ENCODE data around the gene NEDD8.
"Not testable (repeated sequence)": the region's sequence is repeated elsewhere in the genome, so short reads cannot be mapped to it uniquely, and the experiment has no call there.

The NEDD8 gene

DNA sequence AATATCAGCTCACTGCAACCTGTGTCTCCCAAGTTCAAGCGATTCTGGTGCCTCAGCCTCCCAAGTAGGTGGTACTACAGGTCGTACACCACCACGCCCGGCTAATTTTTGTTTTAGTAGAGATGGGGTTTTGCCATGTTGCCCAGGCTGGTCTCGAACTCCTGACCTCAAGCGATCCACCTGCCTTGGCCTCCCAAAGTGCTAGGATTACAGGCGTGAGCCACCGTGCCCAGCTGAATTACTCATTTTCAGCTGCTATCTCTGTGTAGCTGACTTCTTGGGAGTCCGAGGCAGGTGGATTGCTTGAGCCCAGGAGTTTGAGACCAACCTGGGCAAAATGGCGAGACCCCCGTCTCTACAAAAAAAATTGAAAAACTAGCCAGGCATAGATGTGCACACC, 13.2 kb upstream of the NEDD8 start:
- not testable (repeated sequence) for DNase-seq

DNA sequence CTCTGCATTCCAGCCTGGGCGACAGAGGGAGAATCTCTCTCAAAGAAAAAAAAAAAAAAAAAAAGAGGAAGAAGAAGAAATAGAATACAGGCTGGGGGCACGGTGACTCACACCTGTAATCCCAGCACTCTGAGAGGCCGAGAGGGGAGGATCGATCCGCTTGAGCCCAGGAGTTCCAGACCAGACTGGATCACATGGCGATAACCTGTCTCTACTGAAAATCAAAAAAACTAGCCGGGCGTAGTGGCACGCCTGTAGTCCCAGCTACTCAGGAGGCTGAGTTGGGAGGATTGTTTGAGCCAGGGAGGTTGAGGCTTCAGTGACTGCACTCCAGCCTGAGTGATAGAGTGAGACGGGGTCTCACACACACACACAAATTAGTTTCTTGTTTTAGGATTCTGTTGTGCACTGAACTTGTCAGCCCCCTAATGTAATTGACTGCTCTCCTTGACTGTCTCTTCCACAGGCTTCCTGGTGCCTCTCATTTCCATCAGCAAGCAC, 11.2 kb upstream of the NEDD8 start:
- no peak for DNase-seq

DNA sequence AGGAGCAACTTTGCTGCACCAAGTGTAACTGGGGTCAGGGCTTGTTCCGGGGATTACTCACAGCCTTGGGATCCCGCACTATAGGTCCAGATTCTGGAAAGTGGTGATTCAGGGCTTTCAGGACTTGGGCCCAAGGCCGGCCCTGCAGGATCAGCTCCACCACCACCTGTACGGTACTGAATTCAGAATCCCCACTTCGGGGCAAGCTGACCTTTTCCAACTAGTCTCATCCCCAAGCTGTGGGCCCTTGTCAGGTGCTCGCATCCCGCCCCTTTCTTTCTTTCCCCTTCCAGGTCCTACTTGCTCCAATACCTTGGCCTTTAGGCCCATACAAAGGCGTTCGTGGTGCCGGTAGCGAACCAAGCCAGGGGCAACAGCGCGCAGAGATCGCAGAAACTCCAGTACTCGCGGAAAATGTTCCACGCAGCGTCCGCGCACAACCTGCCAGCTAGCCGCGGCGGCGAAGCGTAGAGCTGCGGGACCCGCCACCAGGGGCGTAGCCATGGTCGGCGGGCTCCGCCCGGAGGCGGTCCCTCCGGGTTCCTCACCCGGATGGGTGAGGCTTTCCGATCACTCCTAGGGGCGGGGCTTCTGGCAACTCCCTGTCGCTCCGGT, 9.8 kb upstream of the NEDD8 start:
- peak; percentile 86 for DNase-seq

DNA sequence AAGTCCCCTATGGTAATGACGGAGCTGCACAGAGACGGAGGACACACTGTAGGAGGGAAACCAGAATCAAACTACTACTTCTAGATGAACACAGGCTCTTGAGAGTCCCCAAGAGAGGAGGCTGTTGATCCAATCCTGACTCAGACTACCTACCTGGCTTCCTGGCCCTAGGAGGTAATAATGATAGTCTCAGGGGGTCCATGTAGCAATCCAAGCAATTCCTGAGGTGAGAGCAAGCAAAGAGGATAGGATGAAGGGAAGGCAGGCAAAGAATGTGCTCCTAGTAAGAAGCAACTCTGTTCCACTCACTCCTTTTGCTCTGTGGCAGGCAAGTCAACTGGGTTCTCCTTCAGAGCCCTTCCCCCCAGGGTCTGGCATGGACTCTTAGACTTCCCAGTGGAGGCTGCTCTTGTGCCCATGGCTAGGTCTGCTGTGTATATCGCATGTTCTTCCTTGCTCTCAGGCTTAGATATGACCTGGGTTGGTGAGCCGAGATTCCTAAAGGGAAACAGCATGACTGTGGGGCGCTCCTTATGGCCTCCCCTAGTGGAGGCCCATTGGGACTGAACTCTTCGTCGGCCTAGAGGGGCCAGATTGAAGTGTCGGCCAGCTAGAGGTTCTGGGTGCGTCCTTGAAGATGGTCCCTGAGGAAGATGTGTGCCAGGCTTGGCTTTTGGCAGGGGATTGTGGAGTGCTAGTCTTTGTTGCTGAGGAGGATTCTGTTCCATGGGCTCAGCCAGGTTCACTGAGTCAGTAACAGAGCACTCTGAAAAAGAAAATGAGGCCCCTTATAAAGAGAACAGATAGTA, 8.1 kb upstream of the NEDD8 start:
- DNase-seq, result no peak

DNA sequence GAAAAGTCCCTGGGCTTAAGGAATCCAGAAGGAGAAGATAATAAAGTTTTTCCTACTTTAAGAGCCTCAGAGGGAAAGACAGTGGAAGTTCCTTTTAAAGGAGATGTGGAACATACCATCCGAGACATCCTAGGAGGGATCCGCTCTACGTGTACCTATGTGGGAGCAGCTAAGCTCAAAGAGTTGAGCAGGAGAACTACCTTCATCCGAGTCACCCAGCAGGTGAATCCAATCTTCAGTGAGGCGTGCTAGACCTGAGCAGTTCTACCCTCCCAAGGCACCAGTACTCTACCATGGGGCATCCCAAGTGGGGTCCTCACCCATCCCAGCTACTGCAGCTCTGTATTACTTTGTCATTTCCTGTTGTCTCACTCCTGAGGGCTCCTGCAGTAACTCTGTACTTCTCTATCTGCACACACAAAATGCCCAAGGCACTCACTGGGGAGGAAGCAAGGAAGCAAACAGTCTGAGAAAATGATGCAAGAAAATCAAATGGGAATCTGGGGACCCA, 6.4 kb upstream of the NEDD8 start:
- no peak for DNase-seq

DNA sequence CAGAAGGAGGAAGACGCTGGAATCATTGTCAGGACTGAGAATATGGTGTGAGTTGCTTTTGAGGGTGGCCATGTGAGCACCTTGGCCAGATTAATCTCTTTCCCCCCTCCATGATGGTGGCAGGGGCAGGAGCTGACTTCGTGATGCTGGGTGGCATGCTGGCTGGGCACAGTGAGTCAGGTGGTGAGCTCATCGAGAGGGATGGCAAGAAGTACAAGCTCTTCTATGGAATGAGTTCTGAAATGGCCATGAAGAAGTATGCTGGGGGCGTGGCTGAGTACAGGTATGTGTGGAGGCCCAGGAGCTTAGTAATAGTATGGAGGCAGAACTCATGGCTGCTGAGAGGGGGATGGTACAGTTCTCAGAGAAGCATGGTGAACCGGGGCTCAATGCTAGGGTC, 6.0 kb upstream of the NEDD8 start:
- DNase-seq, result no peak

DNA sequence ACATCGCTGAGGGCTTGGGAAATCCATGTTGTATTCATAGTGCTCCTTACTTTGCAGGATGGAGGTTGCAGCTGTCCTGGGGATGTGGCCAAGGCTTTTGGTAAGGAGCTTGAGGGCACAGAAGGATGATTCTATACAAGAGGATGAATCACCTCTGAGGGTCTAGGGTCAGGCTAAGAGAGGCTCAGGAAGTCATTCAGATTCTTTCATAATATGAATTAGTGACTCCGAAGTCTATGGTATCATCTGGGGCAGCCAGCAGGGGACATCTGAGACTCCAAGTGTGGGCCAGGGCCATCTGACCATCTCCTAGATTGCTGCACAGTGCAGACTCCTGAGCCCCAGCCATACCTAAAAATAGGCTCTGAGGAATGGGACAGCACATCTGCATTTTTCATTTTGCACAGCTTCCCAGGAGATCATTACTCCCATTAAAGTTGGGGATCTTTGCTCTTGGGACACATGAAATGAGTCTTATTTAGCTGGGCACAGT, 5.3 kb upstream of the NEDD8 start:
- no peak for DNase-seq

DNA sequence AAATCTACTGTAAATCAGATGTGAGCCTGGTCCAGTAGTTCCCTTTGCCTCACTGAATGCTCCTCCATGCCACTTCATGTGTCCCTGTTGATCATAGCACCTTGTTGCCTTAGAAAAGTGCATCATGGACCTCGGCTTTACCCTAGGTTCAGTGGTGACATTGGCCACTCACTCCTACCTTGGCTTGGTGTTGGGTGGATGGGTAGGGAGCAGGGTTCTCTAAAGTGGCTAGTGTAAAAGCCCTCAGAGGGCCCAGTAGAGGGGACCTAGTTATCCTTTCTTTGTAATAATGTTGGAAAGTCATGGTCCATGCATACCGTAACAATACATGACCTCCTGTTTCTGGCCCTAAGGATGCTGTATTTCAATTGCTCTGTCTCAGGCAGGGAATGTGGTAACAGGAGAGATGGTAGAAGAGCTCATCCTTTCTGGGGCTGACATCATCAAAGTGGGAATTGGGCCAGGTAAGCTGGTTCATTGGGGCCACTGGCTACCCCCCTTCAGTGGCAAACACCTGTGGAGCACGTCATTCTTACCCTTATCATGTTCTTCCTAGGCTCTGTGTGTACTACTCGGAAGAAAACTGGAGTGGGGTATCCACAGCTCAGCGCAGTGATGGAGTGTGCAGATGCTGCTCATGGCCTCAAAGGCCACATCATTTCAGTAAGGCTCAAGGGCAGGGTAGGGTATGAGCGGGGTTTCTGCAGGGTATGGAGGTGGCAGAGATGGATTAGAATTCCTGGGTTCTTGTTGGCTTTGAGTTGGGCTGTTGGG, 4.7 kb upstream of the NEDD8 start:
- no peak for DNase-seq

DNA sequence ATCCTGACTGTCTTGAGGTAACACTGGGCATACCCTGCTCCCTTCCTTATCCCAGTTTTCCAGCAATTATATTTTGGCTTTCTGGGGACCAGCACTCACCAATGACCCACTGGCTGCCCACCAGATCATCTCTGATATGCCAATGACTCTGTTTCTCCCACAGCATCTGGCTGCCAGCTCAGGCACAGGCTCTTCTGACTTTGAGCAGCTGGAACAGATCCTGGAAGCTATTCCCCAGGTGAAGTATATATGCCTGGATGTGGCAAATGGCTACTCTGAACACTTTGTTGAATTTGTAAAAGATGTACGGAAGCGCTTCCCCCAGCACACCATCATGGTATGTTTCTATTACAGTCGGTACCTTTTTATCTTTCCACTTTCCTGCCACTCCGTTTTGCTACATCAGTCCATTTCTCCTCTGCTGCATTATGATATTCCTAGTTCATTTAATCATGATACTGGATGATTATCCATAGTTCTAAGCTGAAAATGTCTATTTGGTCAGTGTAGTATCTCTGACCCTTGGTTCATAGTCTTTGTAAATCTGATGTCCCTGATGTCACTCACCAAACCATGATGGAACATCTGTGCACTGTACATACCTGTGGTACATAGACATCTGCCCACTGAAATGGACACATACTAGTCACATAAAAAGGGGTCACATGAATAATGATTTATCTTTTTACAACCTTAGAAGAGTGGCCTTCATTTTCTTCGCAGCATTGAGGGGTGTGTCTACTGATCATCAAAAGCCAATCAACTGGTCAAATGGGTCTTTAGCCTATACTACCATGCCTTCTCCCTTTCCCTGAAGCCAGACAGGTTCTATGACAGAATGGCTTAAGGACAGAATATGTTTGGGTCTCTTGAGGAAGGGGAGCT, 3.9 kb upstream of the NEDD8 start:
- no peak for DNase-seq

DNA sequence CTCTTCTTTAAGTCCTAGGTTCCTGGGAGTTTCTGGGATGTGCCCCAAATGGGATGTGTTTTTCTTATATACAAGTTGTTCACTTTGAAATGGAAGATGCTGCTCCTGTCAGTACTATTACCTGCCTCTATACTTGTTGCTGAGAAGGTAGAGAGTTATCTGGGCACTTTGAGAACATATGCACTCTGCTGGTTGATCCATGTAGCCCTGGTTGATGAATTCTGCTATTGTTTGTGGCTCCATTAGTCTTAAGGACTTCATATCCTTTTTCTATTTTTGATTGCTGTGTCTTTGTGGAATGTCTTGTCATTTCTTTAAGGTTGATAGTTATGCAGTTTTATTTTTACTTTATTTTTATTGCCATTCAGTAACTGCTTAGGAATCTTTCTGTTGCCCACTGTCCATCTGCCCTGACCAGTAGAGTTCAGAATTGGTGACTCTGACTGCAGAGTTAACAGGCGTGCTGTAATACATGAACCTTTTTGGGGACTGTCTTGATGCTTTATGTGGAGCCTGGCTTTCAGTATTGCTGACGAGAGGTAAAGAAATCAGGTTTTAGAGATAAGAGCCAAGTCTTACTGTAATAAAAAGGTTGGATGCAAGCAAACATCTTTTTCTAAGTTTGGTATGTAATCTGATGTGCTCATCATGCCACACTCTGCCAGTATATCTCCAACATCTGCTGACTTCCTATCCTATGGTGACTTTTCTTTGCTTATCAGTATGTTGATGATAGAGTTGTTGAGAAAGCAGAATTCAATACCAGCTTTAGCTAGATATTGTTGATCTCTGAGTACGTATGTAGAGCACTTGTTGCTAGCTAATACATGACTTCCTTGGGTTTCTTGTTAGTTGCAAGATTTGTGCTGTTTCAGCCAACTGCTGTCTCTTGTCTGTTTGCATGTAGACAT, 2.2 kb upstream of the NEDD8 start:
- DNase-seq, result no peak

DNA sequence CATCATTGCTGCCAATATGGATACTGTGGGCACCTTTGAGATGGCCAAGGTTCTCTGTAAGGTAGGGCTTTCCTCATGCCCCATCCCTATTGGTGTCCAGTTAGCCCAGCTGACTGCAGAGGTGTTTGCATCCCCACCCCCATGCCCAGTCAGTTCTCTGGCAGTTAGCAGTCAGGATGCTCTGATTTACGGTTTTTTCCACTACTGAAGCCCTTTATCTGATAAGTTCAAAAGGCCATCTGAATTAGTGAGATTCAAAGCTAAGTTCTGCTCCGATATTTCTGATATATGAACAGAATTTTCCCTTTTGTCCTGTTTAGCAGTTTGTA, 1.3 kb upstream of the NEDD8 start:
- DNase-seq, result no peak

DNA sequence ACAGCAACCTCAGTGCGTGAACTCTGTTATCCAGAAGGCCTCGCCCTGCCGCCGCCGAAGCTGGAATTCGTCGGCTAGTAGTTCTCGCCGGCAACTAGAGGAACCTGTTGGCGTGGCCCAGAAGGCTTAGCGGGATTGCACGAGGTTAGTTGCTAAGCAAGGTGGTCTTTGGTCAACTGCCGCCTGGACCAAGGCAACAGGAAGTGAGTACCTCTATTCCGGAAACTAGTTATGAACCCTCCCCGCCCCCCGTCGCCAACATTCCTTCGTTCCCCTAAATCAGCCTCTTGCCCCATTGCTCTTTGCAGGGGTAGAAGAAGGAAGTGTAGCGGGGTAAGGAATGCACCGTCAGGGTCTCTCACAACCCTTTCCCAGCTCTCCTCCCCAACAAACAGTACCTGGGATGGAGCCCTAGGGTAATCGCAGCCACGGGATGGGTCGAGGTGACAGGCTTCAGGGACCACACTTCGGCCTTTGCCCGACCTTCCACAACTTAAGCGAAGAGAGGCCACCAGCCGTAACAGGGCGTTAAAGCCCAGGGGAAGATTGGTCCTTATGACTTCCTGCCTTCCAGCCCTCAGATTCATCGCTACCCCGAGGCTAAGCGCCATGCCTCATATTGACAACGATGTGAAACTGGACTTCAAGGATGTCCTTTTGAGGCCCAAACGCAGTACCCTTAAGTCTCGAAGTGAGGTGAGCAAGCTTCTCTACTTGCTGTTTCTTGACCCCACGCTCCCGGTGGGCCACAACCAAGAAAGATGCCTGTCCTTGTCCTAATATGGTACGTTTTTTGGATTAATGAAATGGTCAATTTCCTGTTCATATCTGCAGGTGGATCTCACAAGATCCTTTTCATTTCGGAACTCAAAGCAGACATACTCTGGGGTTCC, 724 bp upstream of the NEDD8 start, which contains the start of gene GMPR2:
GMPR2 (plus strand) TSS at position 285 of the 893 bp plus-strand sequence; CDS start at position 610, 325 bp downstream.
- peak; percentile 76 for DNase-seq

DNA sequence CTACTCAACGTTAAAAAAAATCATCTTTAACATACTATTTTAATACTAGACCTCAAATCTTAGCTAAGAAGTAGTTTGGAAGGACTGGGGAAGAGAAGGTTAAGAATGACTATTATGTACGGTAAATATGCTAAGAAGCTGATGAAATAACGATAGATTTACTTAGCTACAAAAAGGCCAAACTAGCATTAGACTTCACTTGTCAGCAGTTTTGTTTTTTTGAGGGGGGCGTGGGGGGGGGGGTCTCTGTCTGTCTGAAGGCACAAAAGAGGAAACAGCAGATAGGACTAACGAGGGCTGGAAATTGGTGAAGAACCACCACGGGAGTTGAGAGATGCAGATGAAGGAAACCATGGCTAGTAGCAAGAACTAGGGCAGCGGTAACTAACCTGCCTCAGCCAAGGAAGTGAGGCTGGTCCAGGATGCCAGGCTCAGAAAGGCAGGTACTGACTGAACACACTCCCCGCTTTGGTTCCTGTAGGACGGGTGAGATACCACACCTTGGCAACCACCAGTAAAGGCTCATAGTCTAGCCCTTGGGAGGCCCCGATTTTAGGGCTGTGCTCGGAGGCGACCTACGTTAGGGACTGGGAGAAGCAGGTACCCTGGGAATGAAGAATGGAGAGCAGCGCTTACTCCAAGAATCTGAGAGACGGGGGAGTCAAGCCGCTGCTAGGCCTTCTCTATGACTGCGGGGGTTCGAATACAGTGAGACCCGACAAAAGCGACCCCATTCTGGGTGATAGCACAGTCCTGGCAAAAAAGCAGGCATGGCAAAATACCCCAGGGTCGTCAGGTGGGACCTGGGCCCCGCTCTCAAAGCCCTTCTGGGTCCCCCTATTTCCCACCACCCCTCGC, 675 bp downstream of the NEDD8 start:
- DNase-seq, result no peak

DNA sequence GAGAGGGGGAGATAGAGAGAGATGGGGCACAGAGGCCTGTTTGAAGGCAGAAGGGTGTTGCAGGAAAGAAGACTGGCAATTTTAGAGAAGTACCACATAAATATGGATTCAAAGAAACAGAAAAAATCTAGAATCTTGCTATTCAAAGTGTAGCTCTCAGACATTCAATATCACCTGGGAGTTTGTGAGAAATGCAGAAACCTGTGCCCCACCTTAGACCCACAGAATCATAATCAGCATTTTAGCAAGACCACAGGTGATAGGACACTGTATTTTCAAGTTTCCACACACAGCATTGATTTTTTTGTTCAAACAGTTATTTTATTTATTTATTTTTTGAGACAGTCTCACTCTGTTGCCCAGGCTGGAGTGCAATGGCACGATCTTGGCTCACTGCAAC, 3.3 kb downstream of the NEDD8 start:
- DNase-seq, result no peak

DNA sequence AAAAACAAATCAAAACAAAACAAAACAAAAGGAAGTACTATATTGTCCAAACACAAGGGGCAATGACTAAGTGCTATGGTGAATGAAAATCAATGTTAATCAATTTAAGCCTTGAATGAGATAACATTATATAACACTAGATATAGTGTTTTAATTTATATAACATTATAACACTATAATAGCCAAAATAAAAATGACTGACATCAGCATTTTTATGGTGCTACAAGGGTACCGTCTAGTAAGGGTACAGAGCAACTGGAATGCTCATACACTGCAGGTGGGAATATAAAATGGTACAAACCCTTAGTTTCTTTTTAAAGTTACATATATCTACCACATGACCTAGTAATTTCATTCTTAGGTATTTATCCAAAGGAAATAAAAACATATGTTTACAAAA, 5.7 kb downstream of the NEDD8 start:
- DNase-seq, result no peak

DNA sequence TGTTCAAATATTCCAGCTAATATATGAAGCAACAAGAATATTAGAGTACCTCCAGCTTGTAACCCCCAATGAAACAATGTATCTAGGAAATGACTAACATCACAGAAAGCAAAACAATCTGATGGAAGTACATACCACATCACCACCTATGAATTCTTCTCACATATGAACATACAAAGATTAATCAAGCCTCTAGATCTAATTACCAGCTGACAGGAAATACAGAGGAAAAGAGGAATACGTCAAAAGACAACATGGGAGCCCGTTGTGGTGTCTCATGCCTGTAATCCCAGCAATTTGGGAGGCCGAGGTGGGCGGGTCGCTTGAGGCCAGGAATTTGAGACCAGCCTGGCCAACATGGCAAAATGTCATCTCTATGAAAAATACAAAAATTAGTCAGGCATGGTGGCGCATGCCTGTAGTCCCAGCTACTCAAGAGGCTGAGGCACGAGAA, 7.5 kb downstream of the NEDD8 start:
- no peak for DNase-seq

DNA sequence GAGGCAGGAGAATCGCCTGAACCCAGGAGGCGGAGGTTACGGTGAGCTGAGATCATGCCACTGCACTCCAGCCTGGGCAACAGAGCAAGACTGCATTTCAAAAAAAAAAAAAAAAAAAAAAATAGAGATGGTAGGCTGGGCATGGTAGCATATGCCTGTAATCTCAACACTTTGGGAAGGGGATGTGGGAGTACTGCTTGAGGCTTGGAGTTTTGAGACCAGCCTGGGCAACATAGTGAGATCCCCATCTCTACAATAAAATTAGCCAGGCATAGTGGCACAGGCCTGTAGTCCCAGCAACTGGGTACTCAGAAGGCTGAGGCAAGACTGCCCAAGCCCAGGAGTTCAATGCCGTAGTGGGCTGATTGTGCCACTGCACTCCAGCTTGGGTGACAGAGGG, 9.2 kb downstream of the NEDD8 start:
- not testable (repeated sequence) for DNase-seq

DNA sequence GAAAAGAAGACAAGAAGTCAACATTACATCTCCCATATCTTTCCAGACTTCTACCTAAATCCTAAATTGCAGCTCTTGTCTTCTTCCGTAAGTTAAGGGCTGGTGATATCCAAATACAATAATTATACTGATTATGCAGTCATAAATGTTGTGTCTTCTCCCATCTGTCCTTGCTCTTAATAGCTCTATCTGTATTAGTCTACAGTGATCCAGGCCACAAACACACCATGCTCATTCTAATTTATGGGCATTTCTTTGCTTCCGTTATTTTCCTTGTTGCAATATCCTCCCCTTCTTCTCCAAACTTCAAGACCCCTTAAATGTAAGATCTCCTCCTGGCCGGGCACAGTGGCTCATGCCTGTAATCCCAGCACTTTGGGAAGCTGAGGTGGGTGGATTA, 12.6 kb downstream of the NEDD8 start:
- DNase-seq, result no peak

DNA sequence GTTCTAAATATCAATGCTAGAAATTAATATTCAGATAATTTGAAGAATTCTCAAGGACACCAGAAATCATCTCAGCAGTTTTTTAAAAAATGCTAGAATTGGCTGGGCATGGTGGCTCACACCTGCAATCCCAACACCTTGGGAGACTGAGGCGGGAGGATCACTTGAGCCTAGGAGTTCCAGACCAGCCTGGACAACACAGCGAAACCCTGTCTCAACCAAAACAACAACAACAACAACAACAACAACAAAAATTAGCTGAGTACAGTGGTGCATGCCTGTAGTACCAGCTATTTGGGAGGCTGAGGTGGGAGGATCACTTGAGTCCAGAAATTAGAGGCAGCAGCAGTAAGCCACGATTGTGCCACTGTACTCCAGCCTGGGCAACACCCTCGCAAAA, 13.1 kb downstream of the NEDD8 start:
- DNase-seq, result no peak
